ENCODE data around the gene CDKN2B.
A peak's percentile ranks its signal among the peaks of the same experiment; 100 is the strongest.
"Not testable (repeated sequence)": the region's sequence is repeated elsewhere in the genome, so short reads cannot be mapped to it uniquely, and the experiment has no call there.

Gene CDKN2B

GRCh38 chr9:22008717-22009505 is at the start of gene CDKN2B (continued):
- TF ChIP-seq ZNF514 (tag by site-specific recombination; IDR thresholded peaks at IDR 0.05) (no peak), ZNF521 (tag by site-specific recombination; IDR thresholded peaks at IDR 0.05) (no peak), ZNF670 (tag by site-specific recombination; IDR thresholded peaks at IDR 0.05; ENCODE audit: low read depth) (no peak), RBAK (tag by site-specific recombination; IDR thresholded peaks at IDR 0.05) (no peak), GLIS2 (tag by site-specific recombination; IDR thresholded peaks at IDR 0.05) (peak; percentile 59)

GRCh38 chr9:22057972-22058371 is 48.9 kb upstream of the CDKN2B start:
- H3K9me3 ChIP-seq (ENCODE audit: control insufficient read depth, insufficient read depth, low read depth, low read length); CTCF ChIA-PET; H3K4me3 ChIP-seq (ENCODE audit: low read depth, low read length); H3K4me1 ChIP-seq (ENCODE audit: control insufficient read depth, insufficient read depth, low read length); POLR2A ChIA-PET; H3K27ac ChIP-seq (ENCODE audit: extremely low read depth, low read depth, low read length): not testable (repeated sequence)
- peaks cover 9 to 38% of the 10 kb centered on the region in 2 experiments for H3K36me3 ChIP-seq (ENCODE audit: control insufficient read depth in 2 of 2, insufficient read depth in 1 of 2, low read length in 2 of 2)

GRCh38 chr9:22056402-22056801 is 47.3 kb upstream of the CDKN2B start:
- TF ChIP-seq ZNF10 (tag by site-specific recombination; IDR thresholded peaks at IDR 0.05): no peak
- TF ChIP-seq CTCF (tag by site-specific recombination; IDR thresholded peaks at IDR 0.05): no peak
- TF ChIP-seq ZNF585B (tag by site-specific recombination; IDR thresholded peaks at IDR 0.05): no peak
- no peak for TF ChIP-seq ZNF843 (tag by site-specific recombination; IDR thresholded peaks at IDR 0.05)
- TF ChIP-seq ZSCAN30 (tag by site-specific recombination; IDR thresholded peaks at IDR 0.05): no peak
- no peak for TF ChIP-seq ZNF514 (tag by site-specific recombination; IDR thresholded peaks at IDR 0.05)
- TF ChIP-seq ZNF510 (tag by site-specific recombination; IDR thresholded peaks at IDR 0.05; ENCODE audit: insufficient replicate concordance): no peak
- TF ChIP-seq ZNF639 (tag by site-specific recombination; IDR thresholded peaks at IDR 0.05): no peak
- no peak for TF ChIP-seq ZNF266 (tag by site-specific recombination; IDR thresholded peaks at IDR 0.05; ENCODE audit: low read depth)
- no peak for TF ChIP-seq BCL11B (tag by site-specific recombination; IDR thresholded peaks at IDR 0.05; ENCODE audit: low read depth)
- no peak for TF ChIP-seq GLIS2 (tag by site-specific recombination; IDR thresholded peaks at IDR 0.05)
- TF ChIP-seq INSM2 (tag by site-specific recombination; IDR thresholded peaks at IDR 0.05): no peak
- no peak for TF ChIP-seq ZNF114 (tag by site-specific recombination; IDR thresholded peaks at IDR 0.05)
- no peak for TF ChIP-seq EGR2 (tag by site-specific recombination; IDR thresholded peaks at IDR 0.05; ENCODE audit: low read depth)
- TF ChIP-seq TCF7L2 (IDR thresholded peaks at IDR 0.05; ENCODE audit: borderline replicate concordance, low read depth, low read length): no peak
- TF ChIP-seq ZNF16 (tag by site-specific recombination; IDR thresholded peaks at IDR 0.05; ENCODE audit: low read depth): no peak
- no peak for TF ChIP-seq ZNF112 (tag by site-specific recombination; IDR thresholded peaks at IDR 0.05)
- Histone ChIP-seq H3K9me3 (ENCODE audit: control insufficient read depth, insufficient read depth, low read depth, low read length) (no peaks in the 10 kb centered on the region), H3K4me3 (ENCODE audit: low read depth, low read length) (no peak overlapping the region), H3K36me3 (ENCODE audit: control insufficient read depth in 2 of 2, insufficient read depth in 1 of 2, low read length in 2 of 2) (peaks cover 9 to 38% of the 10 kb centered on the region in 2 experiments), H3K27ac (ENCODE audit: extremely low read depth, low read depth, low read length) (no peak overlapping the region), H3K4me1 (ENCODE audit: control insufficient read depth, insufficient read depth, low read length) (peaks cover 15% of the 10 kb centered on the region)
- ChIA-PET POLR2A (interaction anchor here (0.6 kb wide), 1 partner anchor 62 kb away, joined by 8 read pairs; the partner anchor contains the start of genes CDKN2A and CDKN2B-AS1), CTCF (interaction anchor here (0.5 to 1.4 kb wide), 7 partner anchors 10 to 389 kb away, joined by 3 to 6 read pairs (median 3); no protein-coding TSS in a partner anchor)
